C4-2B (cell line): ENCODE measurements around the gene JMJD8.

Source experiments
- ZFX ChIP-seq: fragments of 450-650 bp; IDR thresholded peaks from 2 replicates; pipeline ENCODE4 v1.6.1; 2017
- TF ChIP-seq, protein P1 (sequence below): fragments of 450-650 bp; conservative IDR thresholded peaks from 2 replicates; pipeline ENCODE4 v1.5.1; 2017; ENCODE audit warnings: mild to moderate bottlenecking

DNA sequence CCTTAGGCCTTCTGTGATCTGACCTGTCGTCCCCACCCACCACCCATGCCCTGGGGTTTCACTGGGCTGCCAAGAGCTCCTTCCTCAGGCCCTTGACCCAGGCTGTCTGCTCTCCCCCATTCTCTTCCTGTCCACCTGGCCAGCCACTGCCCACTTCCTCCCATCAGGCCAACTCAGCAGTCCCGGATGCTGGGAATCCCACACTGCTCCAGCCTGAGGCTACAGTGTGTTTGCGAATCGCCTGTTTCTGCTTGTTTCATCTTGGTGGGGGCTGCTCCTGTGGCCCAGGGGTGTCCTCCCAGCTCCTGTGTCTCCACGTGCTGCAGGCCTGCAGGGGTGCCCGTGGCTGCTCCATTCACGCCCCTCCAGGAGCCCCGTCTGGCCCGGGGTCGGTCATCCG lies 29.9 kb upstream of the JMJD8 start:
- TF ChIP-seq, protein P1, sequence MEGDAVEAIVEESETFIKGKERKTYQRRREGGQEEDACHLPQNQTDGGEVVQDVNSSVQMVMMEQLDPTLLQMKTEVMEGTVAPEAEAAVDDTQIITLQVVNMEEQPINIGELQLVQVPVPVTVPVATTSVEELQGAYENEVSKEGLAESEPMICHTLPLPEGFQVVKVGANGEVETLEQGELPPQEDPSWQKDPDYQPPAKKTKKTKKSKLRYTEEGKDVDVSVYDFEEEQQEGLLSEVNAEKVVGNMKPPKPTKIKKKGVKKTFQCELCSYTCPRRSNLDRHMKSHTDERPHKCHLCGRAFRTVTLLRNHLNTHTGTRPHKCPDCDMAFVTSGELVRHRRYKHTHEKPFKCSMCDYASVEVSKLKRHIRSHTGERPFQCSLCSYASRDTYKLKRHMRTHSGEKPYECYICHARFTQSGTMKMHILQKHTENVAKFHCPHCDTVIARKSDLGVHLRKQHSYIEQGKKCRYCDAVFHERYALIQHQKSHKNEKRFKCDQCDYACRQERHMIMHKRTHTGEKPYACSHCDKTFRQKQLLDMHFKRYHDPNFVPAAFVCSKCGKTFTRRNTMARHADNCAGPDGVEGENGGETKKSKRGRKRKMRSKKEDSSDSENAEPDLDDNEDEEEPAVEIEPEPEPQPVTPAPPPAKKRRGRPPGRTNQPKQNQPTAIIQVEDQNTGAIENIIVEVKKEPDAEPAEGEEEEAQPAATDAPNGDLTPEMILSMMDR: no peak
- no peak for TF ChIP-seq ZFX
